ENCODE results near the gene PLCG2.

DNA sequence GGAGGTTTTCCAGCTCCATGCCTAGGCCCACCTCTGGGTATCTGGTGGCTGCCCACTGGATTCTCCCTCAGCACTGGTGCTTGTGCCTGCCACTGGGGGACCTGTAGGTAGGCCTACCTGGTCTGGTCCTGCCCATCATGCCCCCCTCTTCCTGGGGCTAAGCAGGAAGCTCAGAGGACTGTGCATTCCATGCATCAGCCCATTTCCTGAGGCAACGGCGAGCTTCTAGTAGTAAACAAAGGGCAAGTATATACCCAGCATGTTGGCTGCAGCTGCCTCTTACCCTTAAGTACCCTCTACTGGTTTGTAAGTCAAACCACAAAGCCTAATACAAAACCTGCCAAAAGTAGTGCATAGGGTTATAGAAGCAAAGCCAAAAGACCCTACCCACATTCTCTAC, 194.6 kb downstream of the PLCG2 start:
- TF ChIP-seq, protein P1, sequence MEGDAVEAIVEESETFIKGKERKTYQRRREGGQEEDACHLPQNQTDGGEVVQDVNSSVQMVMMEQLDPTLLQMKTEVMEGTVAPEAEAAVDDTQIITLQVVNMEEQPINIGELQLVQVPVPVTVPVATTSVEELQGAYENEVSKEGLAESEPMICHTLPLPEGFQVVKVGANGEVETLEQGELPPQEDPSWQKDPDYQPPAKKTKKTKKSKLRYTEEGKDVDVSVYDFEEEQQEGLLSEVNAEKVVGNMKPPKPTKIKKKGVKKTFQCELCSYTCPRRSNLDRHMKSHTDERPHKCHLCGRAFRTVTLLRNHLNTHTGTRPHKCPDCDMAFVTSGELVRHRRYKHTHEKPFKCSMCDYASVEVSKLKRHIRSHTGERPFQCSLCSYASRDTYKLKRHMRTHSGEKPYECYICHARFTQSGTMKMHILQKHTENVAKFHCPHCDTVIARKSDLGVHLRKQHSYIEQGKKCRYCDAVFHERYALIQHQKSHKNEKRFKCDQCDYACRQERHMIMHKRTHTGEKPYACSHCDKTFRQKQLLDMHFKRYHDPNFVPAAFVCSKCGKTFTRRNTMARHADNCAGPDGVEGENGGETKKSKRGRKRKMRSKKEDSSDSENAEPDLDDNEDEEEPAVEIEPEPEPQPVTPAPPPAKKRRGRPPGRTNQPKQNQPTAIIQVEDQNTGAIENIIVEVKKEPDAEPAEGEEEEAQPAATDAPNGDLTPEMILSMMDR (IDR thresholded peaks at IDR 0.05; ENCODE audit: low read depth, low read length): no peak
- no peak for TF ChIP-seq EZH2phosphoT487 (IDR thresholded peaks at IDR 0.05; ENCODE audit: low read depth)

Data from OCI-LY3 (cell line).